ENCODE results near the gene AMFR. TPM values are rescaled to one million over a fixed set of nuclear protein-coding genes. Genes with fewer than 3 reads are reported as not detected.

The AMFR gene
- total RNA-seq, result 101 and 102 TPM in 2 replicates

DNA sequence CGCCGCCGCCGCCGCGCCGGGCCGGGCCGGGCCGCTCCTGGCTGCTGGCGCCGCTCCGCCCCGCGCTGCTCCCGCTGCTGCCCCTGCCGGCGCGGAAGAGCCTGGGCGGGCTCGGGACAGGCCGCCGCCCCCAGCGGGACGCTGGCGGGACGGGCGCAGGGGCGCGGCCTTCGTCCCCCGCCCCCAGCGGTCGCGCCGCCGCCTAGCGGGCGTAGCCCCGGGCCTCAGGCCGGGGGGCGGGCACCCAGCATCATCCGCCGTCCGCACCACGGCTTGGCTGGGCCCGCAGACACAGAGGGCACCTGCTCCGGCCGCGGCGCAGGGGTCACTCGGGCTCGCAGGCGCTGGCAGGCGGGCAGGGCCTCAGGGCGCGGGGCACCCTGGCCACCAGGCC lies at the start of gene AMFR:
AMFR (minus strand) TSS at position 107 of the 394 bp plus-strand sequence. CDS start 218 bp downstream, outside the sequence.

DNA sequence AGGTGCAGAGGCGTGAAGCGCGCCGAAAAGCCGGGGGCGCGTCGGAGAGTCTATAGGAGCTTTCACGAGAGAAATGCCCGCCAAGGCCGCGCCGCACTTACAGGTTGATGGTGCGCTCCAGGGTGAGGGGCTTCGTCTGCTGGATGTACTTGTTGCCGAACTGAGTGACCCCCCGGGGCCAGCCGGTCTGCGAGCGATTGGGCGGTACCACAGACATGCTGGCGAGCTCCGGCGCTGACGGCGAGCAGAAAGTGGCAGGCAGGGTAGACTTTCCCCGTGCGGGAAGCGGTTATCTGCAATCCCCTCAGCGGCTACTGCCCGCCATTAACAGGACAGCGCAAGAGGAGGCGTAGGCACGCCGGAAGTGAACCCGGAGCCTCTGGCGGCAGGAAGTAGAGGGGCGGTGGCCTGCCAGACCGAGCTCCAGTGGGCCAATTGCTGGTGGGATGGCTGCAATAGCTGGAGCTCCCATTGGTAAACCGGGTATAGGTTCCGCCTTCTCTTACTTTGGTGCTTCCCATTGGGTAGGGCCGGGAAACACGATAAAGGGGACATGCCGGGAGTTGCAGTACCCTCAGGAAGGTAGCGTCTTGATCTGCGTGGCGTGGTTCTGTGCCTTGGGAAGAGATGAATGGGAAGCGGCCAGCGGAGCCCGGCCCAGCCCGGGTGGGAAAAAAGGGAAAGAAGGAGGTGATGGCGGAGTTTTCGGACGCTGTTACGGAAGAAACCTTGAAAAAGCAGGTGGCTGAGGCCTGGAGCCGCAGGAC lies 25.8 kb upstream of the AMFR start, which contains the start of the genes NUDT21 and OGFOD1:
NUDT21 (minus strand) TSS at position 347 of the 767 bp plus-strand sequence; CDS start at position 217, 130 bp downstream.
OGFOD1 (plus strand) TSS at position 569 of the 767 bp plus-strand sequence; CDS start at position 628, 59 bp downstream.

Other genes with a start within 250 kb of the AMFR start
- not detected in 2 replicates for gene GNAO1, start 234.1 kb downstream of the AMFR start, total RNA-seq
- gene NUDT21, start 25.8 kb upstream of the AMFR start, total RNA-seq, result 64.6 and 65.8 TPM in 2 replicates
- 51.6 and 54.3 TPM in 2 replicates for gene OGFOD1, start 26.0 kb upstream of the AMFR start, total RNA-seq
- 27.1 and 31.3 TPM in 2 replicates for gene BBS2, start 94.5 kb upstream of the AMFR start, total RNA-seq
- gene MT4, start 139.5 kb upstream of the AMFR start, total RNA-seq, result not detected in 2 replicates
- not detected in 2 replicates for gene MT3, start 164.0 kb upstream of the AMFR start, total RNA-seq
- 575 and 702 TPM in 2 replicates for gene MT2A, start 183.0 kb upstream of the AMFR start, total RNA-seq
- 230 and 306 TPM in 2 replicates for gene MT1E, start 200.2 kb upstream of the AMFR start, total RNA-seq
- 4.3 and 13.9 TPM in 2 replicates for gene MT1M, start 207.1 kb upstream of the AMFR start, total RNA-seq
- 14.0 and 20.5 TPM in 2 replicates for gene MT1A, start 213.1 kb upstream of the AMFR start, total RNA-seq
- not detected in 2 replicates for gene MT1B, start 226.3 kb upstream of the AMFR start, total RNA-seq
- 2.0 and 2.9 TPM in 2 replicates for gene MT1F, start 232.4 kb upstream of the AMFR start, total RNA-seq
- 0.60 TPM in 1 of 2 replicates, not detected in the other for gene MT1G, start 242.5 kb upstream of the AMFR start, total RNA-seq
- gene MT1H, start 244.3 kb upstream of the AMFR start, total RNA-seq, result not detected in 2 replicates

Data from mammary microvascular endothelial cell (primary cell).